Measurements from ENCODE around the gene ZNF8. TPM values are rescaled to one million over a fixed set of nuclear protein-coding genes. Genes with fewer than 3 reads are reported as not detected.

ZNF8 gene
- total RNA-seq, 1 donor = 9.5 TPM

DNA sequence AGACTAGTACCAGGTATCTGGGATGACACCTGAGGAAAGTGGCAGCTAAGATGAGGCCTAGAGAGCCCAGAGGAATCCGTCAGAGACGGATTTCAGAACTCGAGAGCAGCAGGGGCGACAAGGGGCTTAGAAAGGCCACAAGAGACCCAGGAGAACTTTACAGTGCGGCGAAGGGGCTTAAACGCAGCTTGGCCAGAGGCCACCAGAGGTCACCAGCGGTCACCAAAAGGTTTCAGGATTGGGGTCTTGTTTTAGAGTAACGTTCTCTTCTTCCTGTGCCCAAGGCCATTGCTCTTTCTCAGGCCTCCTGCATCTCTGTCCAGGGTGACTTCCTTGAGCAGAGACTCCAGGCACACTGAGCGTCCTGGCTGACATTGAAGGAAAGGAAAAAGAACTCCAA lies 50.2 kb downstream of the ZNF8 start:
- no peak for DNase-seq (ENCODE audit: low read depth)
- TF ChIP-seq, protein P1, sequence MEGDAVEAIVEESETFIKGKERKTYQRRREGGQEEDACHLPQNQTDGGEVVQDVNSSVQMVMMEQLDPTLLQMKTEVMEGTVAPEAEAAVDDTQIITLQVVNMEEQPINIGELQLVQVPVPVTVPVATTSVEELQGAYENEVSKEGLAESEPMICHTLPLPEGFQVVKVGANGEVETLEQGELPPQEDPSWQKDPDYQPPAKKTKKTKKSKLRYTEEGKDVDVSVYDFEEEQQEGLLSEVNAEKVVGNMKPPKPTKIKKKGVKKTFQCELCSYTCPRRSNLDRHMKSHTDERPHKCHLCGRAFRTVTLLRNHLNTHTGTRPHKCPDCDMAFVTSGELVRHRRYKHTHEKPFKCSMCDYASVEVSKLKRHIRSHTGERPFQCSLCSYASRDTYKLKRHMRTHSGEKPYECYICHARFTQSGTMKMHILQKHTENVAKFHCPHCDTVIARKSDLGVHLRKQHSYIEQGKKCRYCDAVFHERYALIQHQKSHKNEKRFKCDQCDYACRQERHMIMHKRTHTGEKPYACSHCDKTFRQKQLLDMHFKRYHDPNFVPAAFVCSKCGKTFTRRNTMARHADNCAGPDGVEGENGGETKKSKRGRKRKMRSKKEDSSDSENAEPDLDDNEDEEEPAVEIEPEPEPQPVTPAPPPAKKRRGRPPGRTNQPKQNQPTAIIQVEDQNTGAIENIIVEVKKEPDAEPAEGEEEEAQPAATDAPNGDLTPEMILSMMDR (IDR thresholded peaks at IDR 0.05; ENCODE audit: insufficient read depth, low read depth, low read length) = peak; percentile 17
- H3K4me3 ChIP-seq (ENCODE audit: low read depth, low read length) = no peak overlapping the region

DNA sequence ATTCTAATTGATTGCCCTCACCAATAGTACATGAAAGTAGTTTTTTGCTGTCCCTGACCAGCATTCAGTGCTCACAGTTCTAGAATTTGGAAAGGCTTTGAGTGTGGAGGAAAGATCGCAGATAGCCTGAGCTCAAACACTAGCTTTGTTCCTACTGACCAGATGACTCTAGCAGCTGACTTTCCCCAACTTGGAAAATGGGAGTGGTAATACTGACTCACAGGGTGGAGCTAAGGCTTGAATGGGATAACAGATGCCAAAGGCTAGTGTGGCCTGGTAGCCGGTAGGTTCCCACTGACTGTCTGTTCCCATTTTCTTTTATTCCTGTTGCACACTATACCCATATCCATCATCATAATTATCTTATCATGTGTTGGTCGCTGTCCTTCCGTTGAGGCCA lies 51.7 kb downstream of the ZNF8 start:
- H3K4me3 ChIP-seq (ENCODE audit: low read depth, low read length) = no peak overlapping the region
- TF ChIP-seq, protein P1 (IDR thresholded peaks at IDR 0.05; ENCODE audit: insufficient read depth, low read depth, low read length) = no peak
- DNase-seq (ENCODE audit: low read depth) = peak; percentile 67

- TF ChIP-seq, protein P1 (IDR thresholded peaks at IDR 0.05; ENCODE audit: insufficient read depth, low read depth, low read length) = no peak
- DNase-seq (ENCODE audit: low read depth) = no peak
- H3K4me3 ChIP-seq (ENCODE audit: low read depth, low read length) = no peak overlapping the region
These were observed 53.9 kb downstream of the ZNF8 start for GRCh38 chr19:58332697-58333096.

GRCh38 chr19:58334691-58335249 lies 56.0 kb downstream of the ZNF8 start:
- TF ChIP-seq, protein P1 (IDR thresholded peaks at IDR 0.05; ENCODE audit: insufficient read depth, low read depth, low read length) = no peak
- H3K4me3 ChIP-seq (ENCODE audit: low read depth, low read length) = no peak overlapping the region
- no peak for DNase-seq (ENCODE audit: low read depth)

- no peak overlapping the region for H3K4me3 ChIP-seq (ENCODE audit: low read depth, low read length)
- DNase-seq (ENCODE audit: low read depth) = no peak
- TF ChIP-seq, protein P1 (IDR thresholded peaks at IDR 0.05; ENCODE audit: insufficient read depth, low read depth, low read length) = no peak
These were observed 56.9 kb downstream of the ZNF8 start for GRCh38 chr19:58335630-58336029.

GRCh38 chr19:58336216-58336615 lies 57.5 kb downstream of the ZNF8 start:
- no peak for DNase-seq (ENCODE audit: low read depth)
- H3K4me3 ChIP-seq (ENCODE audit: low read depth, low read length) = no peak overlapping the region
- TF ChIP-seq, protein P1 (IDR thresholded peaks at IDR 0.05; ENCODE audit: insufficient read depth, low read depth, low read length) = no peak

DNA sequence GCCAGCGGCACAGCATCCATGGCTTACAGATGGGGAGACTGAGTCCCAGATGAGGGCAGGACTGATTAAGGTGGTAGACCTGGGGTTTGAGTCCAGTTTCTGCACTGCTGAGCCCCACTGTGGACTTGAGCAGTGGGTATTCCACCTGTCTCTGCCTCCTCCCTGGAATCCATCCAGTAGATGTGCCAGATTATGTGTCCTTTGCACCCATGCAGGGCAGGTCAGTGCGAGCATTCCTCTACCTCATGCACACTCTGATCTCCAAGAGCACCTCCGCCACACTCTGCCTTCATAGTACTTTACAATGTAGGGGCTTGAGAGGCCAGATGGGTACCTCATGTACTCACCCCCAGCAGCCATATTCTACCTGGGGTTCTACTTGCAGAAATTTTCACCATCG lies 58.1 kb downstream of the ZNF8 start:
- TF ChIP-seq, protein P1 (IDR thresholded peaks at IDR 0.05; ENCODE audit: insufficient read depth, low read depth, low read length) = no peak
- no peak overlapping the region for H3K4me3 ChIP-seq (ENCODE audit: low read depth, low read length)
- DNase-seq (ENCODE audit: low read depth) = no peak

All from fibroblast of villous mesenchyme (primary cell).